ENCODE data around the gene NAALADL1. TPM values are rescaled to one million over a fixed set of nuclear protein-coding genes. Genes with fewer than 3 reads are reported as not detected.

Gene NAALADL1
- total RNA-seq, 1 experiment from 2014 or later = not detected

- Histone ChIP-seq H3K4me3 (ENCODE audit: low read length) (peak within 1 kb of the TSS; percentile 99), H2AFZ (ENCODE audit: low read length) (peak within 1 kb of the TSS; percentile 91), H3K79me2 (ENCODE audit: low read length) (peaks cover 12% of the 10 kb centered on the region), H3K27ac (ENCODE audit: low read length) (peak within 1 kb of the TSS; percentile 81), H3K9me3 (ENCODE audit: low read length) (no peaks in the 10 kb centered on the region), H3K27me3 (ENCODE audit: low read length) (no peaks in the 10 kb centered on the region), H3K36me3 (ENCODE audit: insufficient read depth, low read length) (0 out of 2 replicates have a peak, but pooled peaks cover 3% of the 10 kb centered on the region), H3K4me2 (ENCODE audit: low read depth, low read length, poor library complexity, severe bottlenecking) (peak within 1 kb of the TSS; percentile 85), H3K9ac (ENCODE audit: low read length) (peak within 1 kb of the TSS; percentile 90), H3K9me2 (replicated peaks; ENCODE audit: insufficient read depth, low read length) (no peaks in the 10 kb centered on the region), H4K20me1 (ENCODE audit: insufficient read depth, low read depth, low read length) (no peaks in the 10 kb centered on the region), H3K4me1 (ENCODE audit: low read length) (peaks cover 16% of the 10 kb centered on the region)
- peak; percentile 98 for DNase-seq
Observed at GRCh38 chr11:65040847-65041622, 17.3 kb downstream of the NAALADL1 start, which contains the start of gene SAC3D1. Gene SAC3D1 (plus strand): TSS chr11:65041210. CDS start chr11:65041293, 83 bp downstream.

DNA sequence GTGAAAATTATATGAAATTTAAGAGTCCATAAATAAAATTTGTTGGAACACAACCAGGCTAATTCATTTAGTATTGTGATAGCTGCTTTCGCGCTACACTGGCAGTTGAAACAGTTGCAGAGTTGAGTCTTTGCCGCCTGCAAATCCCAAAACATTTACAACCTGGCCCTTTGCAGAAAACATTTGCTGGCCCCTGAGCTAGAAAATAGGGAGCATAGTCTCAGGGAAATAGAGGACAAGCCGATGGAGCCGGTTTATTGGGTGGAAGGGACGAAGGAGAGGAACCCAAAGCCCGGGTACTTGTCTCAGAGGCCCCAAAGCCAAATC lies 17.9 kb downstream of the NAALADL1 start:
- H3K79me2 ChIP-seq (ENCODE audit: low read length) = peaks cover 12% of the 10 kb centered on the region
- H3K4me1 ChIP-seq (ENCODE audit: low read length) = peaks cover 16% of the 10 kb centered on the region
- H3K9me2 ChIP-seq (replicated peaks; ENCODE audit: insufficient read depth, low read length) = no peaks in the 10 kb centered on the region
- peak overlapping the region; percentile 99 for H3K4me3 ChIP-seq (ENCODE audit: low read length)
- H4K20me1 ChIP-seq (ENCODE audit: insufficient read depth, low read depth, low read length) = no peaks in the 10 kb centered on the region
- no peak for DNase-seq
- H2AFZ ChIP-seq (ENCODE audit: low read length) = peak overlapping the region; percentile 91
- no peaks in the 10 kb centered on the region for H3K27me3 ChIP-seq (ENCODE audit: low read length)
- no peaks in the 10 kb centered on the region for H3K9me3 ChIP-seq (ENCODE audit: low read length)
- H3K4me2 ChIP-seq (ENCODE audit: low read depth, low read length, poor library complexity, severe bottlenecking) = peak overlapping the region; percentile 85
- H3K36me3 ChIP-seq (ENCODE audit: insufficient read depth, low read length) = 0 out of 2 replicates have a peak, but pooled peaks cover 3% of the 10 kb centered on the region
- peak overlapping the region; percentile 90 for H3K9ac ChIP-seq (ENCODE audit: low read length)
- H3K27ac ChIP-seq (ENCODE audit: low read length) = peak overlapping the region; percentile 81

- no peaks in the 10 kb centered on the region for H4K20me1 ChIP-seq (ENCODE audit: insufficient read depth, low read depth, low read length)
- DNase-seq = no peak
Observed at GRCh38 chr11:65036931-65037330, 21.4 kb downstream of the NAALADL1 start.

GRCh38 chr11:65035579-65035978 lies 22.8 kb downstream of the NAALADL1 start:
- Histone ChIP-seq H3K36me3 (ENCODE audit: insufficient read depth, low read length) (no peaks in the 10 kb centered on the region), H2AFZ (ENCODE audit: low read length) (no peak overlapping the region), H3K4me2 (ENCODE audit: low read depth, low read length, poor library complexity, severe bottlenecking) (no peak overlapping the region)

More at GRCh38 chr11:65036931-65037330, 21.4 kb downstream of the NAALADL1 start:
- H3K9me2 ChIP-seq (replicated peaks; ENCODE audit: insufficient read depth, low read length) = no peaks in the 10 kb centered on the region
- H3K79me2 ChIP-seq (ENCODE audit: low read length) = peaks cover 4% of the 10 kb centered on the region
- H3K9me3 ChIP-seq (ENCODE audit: low read length) = no peaks in the 10 kb centered on the region
- H3K4me3 ChIP-seq (ENCODE audit: low read length) = no peak overlapping the region
- no peak overlapping the region for H2AFZ ChIP-seq (ENCODE audit: low read length)
- H3K4me2 ChIP-seq (ENCODE audit: low read depth, low read length, poor library complexity, severe bottlenecking) = no peak overlapping the region
- no peak overlapping the region for H3K27ac ChIP-seq (ENCODE audit: low read length)
- H3K27me3 ChIP-seq (ENCODE audit: low read length) = no peaks in the 10 kb centered on the region
- H3K9ac ChIP-seq (ENCODE audit: low read length) = no peak overlapping the region
- peaks cover 8% of the 10 kb centered on the region for H3K4me1 ChIP-seq (ENCODE audit: low read length)
- H3K36me3 ChIP-seq (ENCODE audit: insufficient read depth, low read length) = no peaks in the 10 kb centered on the region

DNA sequence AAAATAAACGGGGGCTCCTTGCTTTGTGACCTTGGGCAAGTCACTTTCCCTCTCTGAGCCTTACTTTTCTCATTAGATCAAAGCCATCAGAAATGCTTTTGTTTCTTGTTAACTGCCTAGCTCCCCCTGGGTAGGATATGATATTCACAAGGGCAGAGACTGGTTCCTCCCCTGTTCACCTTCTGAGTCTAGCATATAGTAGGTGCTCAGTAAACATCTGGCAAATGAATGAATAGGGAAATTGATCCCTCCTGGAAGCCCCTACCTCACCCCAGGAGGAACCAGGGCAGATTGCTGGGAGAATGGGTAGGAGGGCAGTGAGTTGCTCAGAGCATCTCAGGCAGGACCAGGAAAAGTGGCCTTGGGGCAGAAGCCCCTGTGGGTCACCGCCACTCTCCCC lies 23.9 kb downstream of the NAALADL1 start:
- H2AFZ ChIP-seq (ENCODE audit: low read length) = no peak overlapping the region
- no peaks in the 10 kb centered on the region for H3K9me2 ChIP-seq (replicated peaks; ENCODE audit: insufficient read depth, low read length)
- H3K79me2 ChIP-seq (ENCODE audit: low read length) = no peaks in the 10 kb centered on the region
- H3K27ac ChIP-seq (ENCODE audit: low read length) = no peak overlapping the region
- no peaks in the 10 kb centered on the region for H3K27me3 ChIP-seq (ENCODE audit: low read length)
- H3K4me1 ChIP-seq (ENCODE audit: low read length) = no peaks in the 10 kb centered on the region
- H3K9me3 ChIP-seq (ENCODE audit: low read length) = no peaks in the 10 kb centered on the region
- H3K4me3 ChIP-seq (ENCODE audit: low read length) = no peak overlapping the region
- H3K4me2 ChIP-seq (ENCODE audit: low read depth, low read length, poor library complexity, severe bottlenecking) = no peak overlapping the region
- H3K36me3 ChIP-seq (ENCODE audit: insufficient read depth, low read length) = no peaks in the 10 kb centered on the region
- DNase-seq = no peak
- H3K9ac ChIP-seq (ENCODE audit: low read length) = no peak overlapping the region
- no peaks in the 10 kb centered on the region for H4K20me1 ChIP-seq (ENCODE audit: insufficient read depth, low read depth, low read length)

More at GRCh38 chr11:65035579-65035978, 22.8 kb downstream of the NAALADL1 start:
- H3K9me2 ChIP-seq (replicated peaks; ENCODE audit: insufficient read depth, low read length) = no peaks in the 10 kb centered on the region
- DNase-seq = no peak
- H3K27me3 ChIP-seq (ENCODE audit: low read length) = no peaks in the 10 kb centered on the region
- H3K4me1 ChIP-seq (ENCODE audit: low read length) = peaks cover 6% of the 10 kb centered on the region
- H4K20me1 ChIP-seq (ENCODE audit: insufficient read depth, low read depth, low read length) = no peaks in the 10 kb centered on the region
- no peak overlapping the region for H3K4me3 ChIP-seq (ENCODE audit: low read length)
- H3K9me3 ChIP-seq (ENCODE audit: low read length) = no peaks in the 10 kb centered on the region
- H3K27ac ChIP-seq (ENCODE audit: low read length) = no peak overlapping the region
- no peak overlapping the region for H3K9ac ChIP-seq (ENCODE audit: low read length)
- no peaks in the 10 kb centered on the region for H3K79me2 ChIP-seq (ENCODE audit: low read length)

GRCh38 chr11:65032216-65032615 lies 26.1 kb downstream of the NAALADL1 start:
- no peaks in the 10 kb centered on the region for H4K20me1 ChIP-seq (ENCODE audit: insufficient read depth, low read depth, low read length)
- H2AFZ ChIP-seq (ENCODE audit: low read length) = no peak overlapping the region
- no peak overlapping the region for H3K27ac ChIP-seq (ENCODE audit: low read length)
- H3K27me3 ChIP-seq (ENCODE audit: low read length) = no peaks in the 10 kb centered on the region
- no peak overlapping the region for H3K4me2 ChIP-seq (ENCODE audit: low read depth, low read length, poor library complexity, severe bottlenecking)
- peaks cover 14% of the 10 kb centered on the region for H3K4me1 ChIP-seq (ENCODE audit: low read length)
- no peaks in the 10 kb centered on the region for H3K9me3 ChIP-seq (ENCODE audit: low read length)
- DNase-seq = no peak
- H3K36me3 ChIP-seq (ENCODE audit: insufficient read depth, low read length) = no peaks in the 10 kb centered on the region
- H3K9me2 ChIP-seq (replicated peaks; ENCODE audit: insufficient read depth, low read length) = no peaks in the 10 kb centered on the region
- no peak overlapping the region for H3K9ac ChIP-seq (ENCODE audit: low read length)
- H3K79me2 ChIP-seq (ENCODE audit: low read length) = no peaks in the 10 kb centered on the region
- no peak overlapping the region for H3K4me3 ChIP-seq (ENCODE audit: low read length)

DNA sequence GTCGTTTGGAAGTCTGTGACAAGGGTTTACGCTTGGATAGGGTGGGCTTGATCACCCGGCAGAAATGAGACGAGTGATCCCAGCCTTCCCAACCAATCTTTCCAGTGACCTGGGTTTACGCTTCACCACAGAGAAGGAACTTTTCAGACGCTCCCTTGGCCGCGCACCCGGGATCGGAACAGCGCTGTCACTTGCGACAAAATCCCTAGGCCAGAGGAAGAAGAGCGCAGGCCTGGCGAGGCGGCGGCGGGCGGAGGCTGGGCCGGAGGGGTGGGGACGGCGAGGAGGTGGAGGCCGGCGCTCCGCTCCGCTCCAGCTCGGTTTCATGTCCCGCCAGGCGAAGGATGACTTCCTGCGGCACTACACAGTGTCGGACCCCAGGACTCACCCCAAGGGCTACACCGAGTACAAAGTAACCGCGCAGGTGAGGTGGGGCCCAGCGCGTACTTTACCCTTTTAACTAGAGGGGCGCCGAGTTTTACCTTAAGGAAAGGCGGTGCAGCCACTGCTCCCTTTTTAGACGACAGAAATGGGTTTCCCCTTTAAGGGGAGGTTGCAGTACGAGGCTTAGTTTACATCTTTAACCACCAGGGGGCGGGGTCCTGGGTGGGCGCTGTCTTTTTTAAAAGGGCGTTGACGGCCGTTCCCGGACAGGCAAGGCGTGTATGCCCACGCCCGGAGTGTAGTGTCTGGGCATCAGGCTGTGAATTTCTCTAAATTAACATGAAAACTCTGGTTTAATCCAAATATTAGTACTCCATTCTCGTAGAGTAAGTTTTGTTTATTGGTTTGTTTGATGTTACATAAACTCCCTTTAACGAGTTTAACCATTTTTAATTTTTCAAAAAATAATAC lies 30.9 kb downstream of the NAALADL1 start, which contains the start of gene SNX15:
SNX15 (plus strand) TSS at position 227 of the 855 bp plus-strand sequence; CDS start at position 326, 99 bp downstream.
- DNase-seq = peak; percentile 98
- Histone ChIP-seq H3K9ac (ENCODE audit: low read length) (peak within 1 kb of the TSS; percentile 63), H3K4me3 (ENCODE audit: low read length) (peak within 1 kb of the TSS; percentile 62)

DNA sequence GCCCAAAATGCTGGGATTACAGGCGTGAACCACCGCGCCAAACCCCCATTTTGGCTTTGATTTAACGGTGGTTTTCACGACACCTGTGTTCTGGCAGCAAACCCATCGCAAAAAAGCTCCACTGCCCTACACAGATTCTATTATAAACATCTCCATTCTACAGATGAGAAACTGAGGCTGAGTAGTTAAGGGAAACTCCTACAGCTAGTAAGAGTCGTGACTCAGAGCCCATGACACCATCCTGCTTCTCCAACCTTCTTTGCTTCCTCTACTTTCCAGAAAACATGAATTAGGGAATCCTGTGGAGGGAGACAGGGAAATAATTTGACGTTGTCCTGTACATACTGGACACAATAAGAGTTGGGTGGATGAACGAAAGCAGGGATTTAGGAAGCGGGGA lies 31.5 kb downstream of the NAALADL1 start:
- Histone ChIP-seq H3K4me2 (ENCODE audit: low read depth, low read length, poor library complexity, severe bottlenecking) (peak overlapping the region; percentile 78), H3K9me2 (replicated peaks; ENCODE audit: insufficient read depth, low read length) (no peaks in the 10 kb centered on the region), H3K27ac (ENCODE audit: low read length) (no peak overlapping the region), H3K9ac (ENCODE audit: low read length) (peak overlapping the region; percentile 63), H2AFZ (ENCODE audit: low read length) (peak overlapping the region; percentile 43; the same call in 1 of the 2 replicates), H3K9me3 (ENCODE audit: low read length) (no peaks in the 10 kb centered on the region), H3K4me1 (ENCODE audit: low read length) (peaks cover 18% of the 10 kb centered on the region), H3K36me3 (ENCODE audit: insufficient read depth, low read length) (no peaks in the 10 kb centered on the region), H3K79me2 (ENCODE audit: low read length) (no peaks in the 10 kb centered on the region), H3K4me3 (ENCODE audit: low read length) (peak overlapping the region; percentile 62; the same call in 1 of the 2 replicates), H3K27me3 (ENCODE audit: low read length) (no peaks in the 10 kb centered on the region), H4K20me1 (ENCODE audit: insufficient read depth, low read depth, low read length) (no peaks in the 10 kb centered on the region)
- no peak for DNase-seq

More for the DNA sequence above, 30.9 kb downstream of the NAALADL1 start, which contains the start of gene SNX15:
- Histone ChIP-seq H3K27me3 (ENCODE audit: low read length) (no peaks in the 10 kb centered on the region), H3K27ac (ENCODE audit: low read length) (peak within 1 kb of the TSS; percentile 50), H3K4me2 (ENCODE audit: low read depth, low read length, poor library complexity, severe bottlenecking) (peak within 1 kb of the TSS; percentile 78), H3K4me1 (ENCODE audit: low read length) (peaks cover 18% of the 10 kb centered on the region), H3K9me3 (ENCODE audit: low read length) (no peaks in the 10 kb centered on the region), H3K9me2 (replicated peaks; ENCODE audit: insufficient read depth, low read length) (no peaks in the 10 kb centered on the region), H3K36me3 (ENCODE audit: insufficient read depth, low read length) (no peaks in the 10 kb centered on the region), H4K20me1 (ENCODE audit: insufficient read depth, low read depth, low read length) (no peaks in the 10 kb centered on the region), H2AFZ (ENCODE audit: low read length) (peak within 1 kb of the TSS; percentile 49; the same call in 1 of the 2 replicates), H3K79me2 (ENCODE audit: low read length) (no peaks in the 10 kb centered on the region)
